Neural cell (in vitro differentiated cells): ENCODE measurements around the gene APBA2.

Experiments
- CTCF ChIP-seq: fragments of 450-650 bp; IDR thresholded peaks from 2 replicates; pipeline ENCODE4 v1.5.1; 2014; ENCODE audit warnings: antibody characterized with exemption, mild to moderate bottlenecking, moderate library complexity; ENCODE audit not compliant: poor library complexity, severe bottlenecking
- EP300 ChIP-seq: fragments of 450-650 bp; conservative IDR thresholded peaks from 2 replicates; pipeline ENCODE4 v1.6.1; 2014; ENCODE audit warnings: antibody characterized with exemption, mild to moderate bottlenecking, moderate library complexity; ENCODE audit not compliant: poor library complexity, severe bottlenecking
- EZH2 ChIP-seq: fragments of 200-600, 300-800 bp; shearing (Covaris generic), sonication (generic); IDR thresholded peaks from 2 replicates; pipeline ENCODE4 v1.6.1; 2014; ENCODE audit warnings: antibody characterized with exemption, low read length, borderline replicate concordance, mild to moderate bottlenecking; ENCODE audit not compliant: insufficient read depth, poor library complexity, severe bottlenecking
- POLR2AphosphoS5 ChIP-seq: IDR thresholded peaks from 2 replicates; pipeline ENCODE4 v1.6.1; 2012
- RAD21 ChIP-seq: fragments of 450-650 bp; conservative IDR thresholded peaks from 2 replicates; pipeline ENCODE4 v1.6.1; 2014; ENCODE audit warnings: antibody characterized with exemption, mild to moderate bottlenecking, moderate library complexity
- REST ChIP-seq: IDR thresholded peaks from 2 replicates; pipeline ENCODE4 v1.6.1; 2012; ENCODE audit warnings: borderline replicate concordance
- TAF1 ChIP-seq: IDR thresholded peaks from 2 replicates; pipeline ENCODE4 v1.6.1; 2012; ENCODE audit warnings: low read depth

- TF ChIP-seq CTCF (no peak), EZH2 (no peak), RAD21 (no peak), POLR2AphosphoS5 (no peak), EP300 (no peak), REST (no peak), TAF1 (no peak)
Measured at GRCh38 chr15:28956491-28956890, 70.7 kb downstream of the APBA2 start.
